Neural cell (in vitro differentiated cells): ENCODE data around the gene AMPH.

ENCODE experiments used
- EP300 ChIP-seq: fragments of 450-650 bp; conservative IDR thresholded peaks from 2 replicates; pipeline ENCODE4 v1.6.1; 2014; ENCODE audit warnings: antibody characterized with exemption, mild to moderate bottlenecking, moderate library complexity; ENCODE audit not compliant: poor library complexity, severe bottlenecking
- POLR2AphosphoS5 ChIP-seq: IDR thresholded peaks from 2 replicates; pipeline ENCODE4 v1.6.1; 2012
- RAD21 ChIP-seq: fragments of 450-650 bp; conservative IDR thresholded peaks from 2 replicates; pipeline ENCODE4 v1.6.1; 2014; ENCODE audit warnings: antibody characterized with exemption, mild to moderate bottlenecking, moderate library complexity
- TAF1 ChIP-seq: IDR thresholded peaks from 2 replicates; pipeline ENCODE4 v1.6.1; 2012; ENCODE audit warnings: low read depth
- TF ChIP-seq, protein P1 (sequence below): fragments of 450-650 bp; IDR thresholded peaks from 2 replicates; pipeline ENCODE4 v1.5.1; 2014; ENCODE audit warnings: antibody characterized with exemption, mild to moderate bottlenecking, moderate library complexity; ENCODE audit not compliant: poor library complexity, severe bottlenecking
- TF ChIP-seq, protein P2 (sequence below): IDR thresholded peaks from 2 replicates; pipeline ENCODE4 v1.6.1; 2012; ENCODE audit warnings: borderline replicate concordance

DNA sequence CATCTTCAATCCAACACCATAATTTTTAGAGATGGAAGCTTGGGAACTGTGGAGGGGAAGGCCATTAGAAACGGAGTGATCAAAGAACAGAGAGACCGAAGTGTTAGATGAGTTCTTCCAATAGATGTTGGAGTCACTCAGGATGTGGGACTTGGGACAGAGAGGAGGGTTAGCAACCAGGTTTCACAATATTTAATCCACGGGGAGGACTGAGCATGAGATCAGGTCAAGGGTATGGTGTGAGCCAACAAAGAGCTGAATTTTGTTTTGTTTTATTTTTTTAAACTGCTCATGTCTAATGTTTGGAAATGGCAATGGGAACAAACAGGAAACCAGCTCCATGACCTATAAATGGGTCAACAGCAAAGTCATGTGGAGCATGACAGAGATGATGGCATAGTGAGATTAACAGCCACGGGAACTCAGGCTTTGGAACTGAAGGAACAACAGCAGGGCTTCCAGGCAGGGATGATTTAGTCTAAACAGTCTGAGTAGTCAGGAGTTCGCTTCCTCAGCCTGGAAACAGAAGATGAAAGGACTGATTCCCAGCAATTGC, 38.9 kb upstream of the AMPH start:
- TF ChIP-seq, protein P1, sequence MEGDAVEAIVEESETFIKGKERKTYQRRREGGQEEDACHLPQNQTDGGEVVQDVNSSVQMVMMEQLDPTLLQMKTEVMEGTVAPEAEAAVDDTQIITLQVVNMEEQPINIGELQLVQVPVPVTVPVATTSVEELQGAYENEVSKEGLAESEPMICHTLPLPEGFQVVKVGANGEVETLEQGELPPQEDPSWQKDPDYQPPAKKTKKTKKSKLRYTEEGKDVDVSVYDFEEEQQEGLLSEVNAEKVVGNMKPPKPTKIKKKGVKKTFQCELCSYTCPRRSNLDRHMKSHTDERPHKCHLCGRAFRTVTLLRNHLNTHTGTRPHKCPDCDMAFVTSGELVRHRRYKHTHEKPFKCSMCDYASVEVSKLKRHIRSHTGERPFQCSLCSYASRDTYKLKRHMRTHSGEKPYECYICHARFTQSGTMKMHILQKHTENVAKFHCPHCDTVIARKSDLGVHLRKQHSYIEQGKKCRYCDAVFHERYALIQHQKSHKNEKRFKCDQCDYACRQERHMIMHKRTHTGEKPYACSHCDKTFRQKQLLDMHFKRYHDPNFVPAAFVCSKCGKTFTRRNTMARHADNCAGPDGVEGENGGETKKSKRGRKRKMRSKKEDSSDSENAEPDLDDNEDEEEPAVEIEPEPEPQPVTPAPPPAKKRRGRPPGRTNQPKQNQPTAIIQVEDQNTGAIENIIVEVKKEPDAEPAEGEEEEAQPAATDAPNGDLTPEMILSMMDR: no peak
- TF ChIP-seq EP300 (no peak), TAF1 (no peak), RAD21 (no peak), POLR2AphosphoS5 (no peak)
- TF ChIP-seq, protein P2, sequence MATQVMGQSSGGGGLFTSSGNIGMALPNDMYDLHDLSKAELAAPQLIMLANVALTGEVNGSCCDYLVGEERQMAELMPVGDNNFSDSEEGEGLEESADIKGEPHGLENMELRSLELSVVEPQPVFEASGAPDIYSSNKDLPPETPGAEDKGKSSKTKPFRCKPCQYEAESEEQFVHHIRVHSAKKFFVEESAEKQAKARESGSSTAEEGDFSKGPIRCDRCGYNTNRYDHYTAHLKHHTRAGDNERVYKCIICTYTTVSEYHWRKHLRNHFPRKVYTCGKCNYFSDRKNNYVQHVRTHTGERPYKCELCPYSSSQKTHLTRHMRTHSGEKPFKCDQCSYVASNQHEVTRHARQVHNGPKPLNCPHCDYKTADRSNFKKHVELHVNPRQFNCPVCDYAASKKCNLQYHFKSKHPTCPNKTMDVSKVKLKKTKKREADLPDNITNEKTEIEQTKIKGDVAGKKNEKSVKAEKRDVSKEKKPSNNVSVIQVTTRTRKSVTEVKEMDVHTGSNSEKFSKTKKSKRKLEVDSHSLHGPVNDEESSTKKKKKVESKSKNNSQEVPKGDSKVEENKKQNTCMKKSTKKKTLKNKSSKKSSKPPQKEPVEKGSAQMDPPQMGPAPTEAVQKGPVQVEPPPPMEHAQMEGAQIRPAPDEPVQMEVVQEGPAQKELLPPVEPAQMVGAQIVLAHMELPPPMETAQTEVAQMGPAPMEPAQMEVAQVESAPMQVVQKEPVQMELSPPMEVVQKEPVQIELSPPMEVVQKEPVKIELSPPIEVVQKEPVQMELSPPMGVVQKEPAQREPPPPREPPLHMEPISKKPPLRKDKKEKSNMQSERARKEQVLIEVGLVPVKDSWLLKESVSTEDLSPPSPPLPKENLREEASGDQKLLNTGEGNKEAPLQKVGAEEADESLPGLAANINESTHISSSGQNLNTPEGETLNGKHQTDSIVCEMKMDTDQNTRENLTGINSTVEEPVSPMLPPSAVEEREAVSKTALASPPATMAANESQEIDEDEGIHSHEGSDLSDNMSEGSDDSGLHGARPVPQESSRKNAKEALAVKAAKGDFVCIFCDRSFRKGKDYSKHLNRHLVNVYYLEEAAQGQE: no peak
